T-helper 17 cell (primary cell): ENCODE data around the gene HS6ST3. TPM values are rescaled to one million over a fixed set of nuclear protein-coding genes. Genes with fewer than 3 reads are reported as not detected.

ENCODE experiments used
- total RNA-seq, 4 donors: library from RNA in 2 of 4; stranded (reverse) in 2 of 4; gene quantifications; one replicate each; pipeline ENCODE4 v1.2.3 and lab custom pipeline; 2022 to 2026

The HS6ST3 gene
- total RNA-seq, 2 donors from 2014 or later, result not detected

Other genes with a start within 250 kb of the HS6ST3 start
- under 1 TPM; 0.50 to 0.67 TPM for gene UGGT2, start 36.7 kb upstream of the HS6ST3 start, total RNA-seq